Testis (tissue), 2 donors: Measurements from ENCODE around the gene ACSF2.

Experiments used
- POLR2A ChIP-seq: fragments of 450-650 bp; IDR thresholded peaks from one replicate; pipeline ENCODE4 v1.6.1; 2017; ENCODE audit warnings: antibody characterized with exemption, mild to moderate bottlenecking, moderate library complexity
- TF ChIP-seq, protein P1 (sequence below), 3 experiments: fragments of 450-650 bp in 2 of 3; fragments of 200-600 bp in 1 of 3; sonication (generic) in 1 of 3; IDR thresholded peaks; one replicate each; pipeline ENCODE4 v1.5.1; 2016 to 2019; ENCODE audit warnings: antibody characterized with exemption in 3 of 3, mild to moderate bottlenecking in 2 of 3, moderate library complexity in 1 of 3

DNA sequence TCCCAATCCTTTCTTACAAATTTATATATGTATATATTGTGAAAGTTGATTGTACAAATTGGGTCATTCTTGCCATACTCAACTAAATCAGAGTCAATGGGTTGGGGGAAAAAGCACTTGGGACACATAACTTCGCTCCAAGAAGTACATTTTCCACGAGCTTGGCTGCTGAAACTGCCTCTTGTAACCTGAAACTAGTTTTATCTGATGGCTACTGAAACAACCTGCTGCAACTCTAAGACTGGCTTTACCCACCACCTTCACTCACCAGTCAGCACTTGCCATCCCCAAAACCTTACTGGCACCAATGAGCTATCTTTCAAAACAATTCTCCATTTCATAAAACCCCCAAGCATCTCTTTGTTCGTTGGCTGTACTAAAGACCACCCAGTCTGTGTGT, 67.7 kb downstream of the ACSF2 start:
- TF ChIP-seq, protein P1, sequence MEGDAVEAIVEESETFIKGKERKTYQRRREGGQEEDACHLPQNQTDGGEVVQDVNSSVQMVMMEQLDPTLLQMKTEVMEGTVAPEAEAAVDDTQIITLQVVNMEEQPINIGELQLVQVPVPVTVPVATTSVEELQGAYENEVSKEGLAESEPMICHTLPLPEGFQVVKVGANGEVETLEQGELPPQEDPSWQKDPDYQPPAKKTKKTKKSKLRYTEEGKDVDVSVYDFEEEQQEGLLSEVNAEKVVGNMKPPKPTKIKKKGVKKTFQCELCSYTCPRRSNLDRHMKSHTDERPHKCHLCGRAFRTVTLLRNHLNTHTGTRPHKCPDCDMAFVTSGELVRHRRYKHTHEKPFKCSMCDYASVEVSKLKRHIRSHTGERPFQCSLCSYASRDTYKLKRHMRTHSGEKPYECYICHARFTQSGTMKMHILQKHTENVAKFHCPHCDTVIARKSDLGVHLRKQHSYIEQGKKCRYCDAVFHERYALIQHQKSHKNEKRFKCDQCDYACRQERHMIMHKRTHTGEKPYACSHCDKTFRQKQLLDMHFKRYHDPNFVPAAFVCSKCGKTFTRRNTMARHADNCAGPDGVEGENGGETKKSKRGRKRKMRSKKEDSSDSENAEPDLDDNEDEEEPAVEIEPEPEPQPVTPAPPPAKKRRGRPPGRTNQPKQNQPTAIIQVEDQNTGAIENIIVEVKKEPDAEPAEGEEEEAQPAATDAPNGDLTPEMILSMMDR (IDR thresholded peaks at IDR 0.05): no peak
- TF ChIP-seq POLR2A: no peak
